K562 (cell line): Measurements from ENCODE around the gene TULP4. TPM values are rescaled to one million over a fixed set of nuclear protein-coding genes. Genes with fewer than 3 reads are reported as not detected.

Experiments
- ATF7 ChIP-seq: fragments of 450-650 bp; IDR thresholded peaks from 2 replicates; pipeline ENCODE4 v1.7.1; 2014; ENCODE audit warnings: mild to moderate bottlenecking, moderate library complexity
- BCOR ChIP-seq: fragments of 450-650 bp; IDR thresholded peaks from 2 replicates; pipeline ENCODE4 v1.6.1; 2016
- CCNT2 ChIP-seq: IDR thresholded peaks from 2 replicates; pipeline ENCODE4 v1.6.1; 2011; ENCODE audit warnings: borderline replicate concordance, low read depth, mild to moderate bottlenecking, moderate library complexity, mixed read lengths, low read length; ENCODE audit not compliant: insufficient read length; ENCODE audit errors: extremely low read depth
- CGGBP1 ChIP-seq: fragments of 250-450 bp; sonication (Bioruptor Pico); IDR thresholded peaks from 2 replicates; pipeline ENCODE4 v1.9.0; 2021; ENCODE audit warnings: mild to moderate bottlenecking
- CTBP1 ChIP-seq: fragments of 450-650 bp; IDR thresholded peaks from 2 replicates; pipeline ENCODE4 v1.6.1; 2016; ENCODE audit warnings: borderline replicate concordance
- DNMT1 ChIP-seq: fragments of 450-650 bp; IDR thresholded peaks from 2 replicates; pipeline ENCODE4 v1.6.1; 2016; ENCODE audit warnings: antibody characterized with exemption, mild to moderate bottlenecking
- ESRRA ChIP-seq: fragments of 450-650 bp; IDR thresholded peaks from 2 replicates; pipeline ENCODE4 v1.6.1; 2014; ENCODE audit warnings: low read depth, mild to moderate bottlenecking, moderate library complexity, borderline replicate concordance
- FOXP4 ChIP-seq: sonication (generic); formaldehyde crosslinking; IDR thresholded peaks from 2 replicates; pipeline ENCODE4 v1.8.0; 2022; ENCODE audit warnings: mild to moderate bottlenecking, missing genetic modification reagents, borderline replicate concordance
- HOXB6 ChIP-seq: fragments of 250-450 bp; sonication (Bioruptor Pico); IDR thresholded peaks from 2 replicates; pipeline ENCODE4 v1.5.1; 2022; ENCODE audit warnings: mild to moderate bottlenecking, borderline replicate concordance
- JUND ChIP-seq, 2 experiments: IDR thresholded peaks; 2 replicates in 1 of 2; 3 replicates in 1 of 2; pipeline ENCODE4 v1.6.1; 2011; ENCODE audit warnings: borderline replicate concordance in 2 of 2, low read depth in 2 of 2, low read length in 2 of 2, improper control_type of control experiment in 1 of 2, missing biosample characterization in 1 of 2, missing genetic modification characterization in 1 of 2, missing genetic modification reagents in 1 of 2
- KAT8 ChIP-seq: fragments of 450-650 bp; IDR thresholded peaks from 2 replicates; pipeline ENCODE4 v1.6.1; 2016; ENCODE audit warnings: low read depth, mild to moderate bottlenecking
- KLF10 ChIP-seq: fragments of 250-450 bp; sonication (Bioruptor Pico); IDR thresholded peaks from 2 replicates; pipeline ENCODE4 v1.6.1; 2021; ENCODE audit warnings: matching md5 sums
- MXI1 ChIP-seq: IDR thresholded peaks from 2 replicates; pipeline ENCODE4 v1.6.1; 2011; ENCODE audit warnings: low read depth, mild to moderate bottlenecking, improper control_type of control experiment, low read length
- NR4A1 ChIP-seq, 2 experiments: fragments of 250-450 bp in 1 of 2; fragments of 450-650 bp in 1 of 2; sonication (Bioruptor Pico) in 1 of 2; IDR thresholded peaks; 2 replicates each; pipeline versions ENCODE4 v1.4.0 to v1.6.1; 2016 to 2020; ENCODE audit warnings: mild to moderate bottlenecking in 2 of 2, missing compliant biosample characterization in 1 of 2, missing genetic modification characterization in 1 of 2, moderate library complexity in 1 of 2
- PTTG1 ChIP-seq: fragments of 450-650 bp; IDR thresholded peaks from 2 replicates; pipeline ENCODE4 v1.6.1; 2016; ENCODE audit warnings: low read depth, mild to moderate bottlenecking, missing genetic modification characterization, missing compliant biosample characterization
- SAFB2 ChIP-seq: fragments of 200-400 bp; formaldehyde crosslinking; IDR thresholded peaks from 2 replicates; pipeline ENCODE4 v1.6.1; 2018; ENCODE audit warnings: borderline replicate concordance, low read length, low read depth, moderate library complexity; ENCODE audit not compliant: severe bottlenecking
- TCF7 ChIP-seq: sonication (generic); IDR thresholded peaks from 2 replicates; pipeline ENCODE4 v1.6.1; 2016; ENCODE audit warnings: antibody characterized with exemption, borderline replicate concordance
- YY1 ChIP-seq, 3 experiments: IDR thresholded peaks; 2 replicates each; pipeline ENCODE4 v1.6.1; 2011; ENCODE audit warnings: low read length in 2 of 3, mild to moderate bottlenecking in 2 of 3, moderate library complexity in 2 of 3, borderline replicate concordance in 1 of 3, control low read depth in 1 of 3, low read depth in 1 of 3; ENCODE audit not compliant: insufficient read depth in 3 of 3, insufficient replicate concordance in 2 of 3, control insufficient read depth in 1 of 3, insufficient read length in 1 of 3; ENCODE audit errors: extremely low read depth in 1 of 3
- ZBTB12 ChIP-seq: fragments of 250-450 bp; sonication (Bioruptor Pico); IDR thresholded peaks from 2 replicates; pipeline ENCODE4 v1.4.0; 2020
- ZNF239 ChIP-seq: fragments of 250-450 bp; sonication (Bioruptor Pico); IDR thresholded peaks from 2 replicates; pipeline ENCODE4 v1.4.0; 2020; ENCODE audit warnings: mild to moderate bottlenecking
- ZNF24 ChIP-seq: fragments of 450-650 bp; IDR thresholded peaks from 2 replicates; pipeline ENCODE4 v1.6.1; 2016
- ZNF324 ChIP-seq: fragments of 250-450 bp; sonication (Bioruptor Pico); IDR thresholded peaks from 2 replicates; pipeline ENCODE4 v1.4.0; 2020; ENCODE audit warnings: mild to moderate bottlenecking
- polyA plus RNA-seq, 8 experiments: library from polyadenylated mRNA; depleted of rRNA in 4 of 8; stranded (reverse) in 5 of 8; unstranded in 3 of 8; fragments of >200 nt; fragmentation: Nextera tagmentation in 2 of 8; fragmentation: Illumina TruSeq in 1 of 8; extraction: Ambion mirVana in 2 of 8; extraction: Trizol in 1 of 8; gene quantifications; 2 replicates each; pipeline versions ENCODE4 v1.2.1 to v1.2.3, GENCODE V29; 2011 to 2014; ENCODE audit warnings: inconsistent platforms in 1 of 8, missing spikeins in 1 of 8
- total RNA-seq, 7 experiments: library from RNA; depleted of rRNA in 6 of 7; stranded (reverse); fragments of >200 nt in 6 of 7; fragmentation: Illumina TruSeq in 2 of 7; extraction: Trizol in 2 of 7; gene quantifications; 2 replicates each; pipeline versions ENCODE4 v1.2.1 to v1.2.3, GENCODE V29; 2011 to 2021; ENCODE audit warnings: low replicate concordance in 1 of 7
- TF ChIP-seq, protein P1 (sequence below): fragments of 250-450 bp; sonication (Bioruptor Pico); IDR thresholded peaks from 2 replicates; pipeline ENCODE4 v1.8.0; 2022; ENCODE audit warnings: moderate library complexity, mild to moderate bottlenecking, inconsistent platforms

Gene TULP4
- total and polyA plus RNA-seq, 9 of the 15 experiments (the other 6 are each of a cell fraction or from before 2014, with no cell fraction given): 1.2 to 50.4 (median 11.0) TPM

DNA sequence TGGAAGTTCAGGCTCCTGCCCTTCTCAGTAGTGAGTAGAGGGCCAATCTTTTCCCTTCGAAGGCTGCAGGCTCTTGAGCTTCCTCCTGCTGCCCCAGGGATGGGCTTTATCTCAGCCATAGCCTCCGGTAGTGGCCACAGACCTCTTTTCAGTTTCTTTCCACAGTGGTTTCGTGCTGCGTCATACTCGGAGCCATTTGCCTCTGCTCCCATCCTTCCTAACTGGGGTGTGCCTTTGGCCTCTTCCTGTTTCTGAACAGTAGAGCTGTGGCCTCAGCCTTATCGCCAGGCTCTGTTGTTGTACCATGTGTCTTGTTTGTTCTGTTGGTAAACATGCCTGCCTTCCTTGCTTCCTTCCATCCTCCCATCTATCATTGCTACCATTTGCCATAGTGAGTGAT is 54.1 kb downstream of the TULP4 start (continued):
- TF ChIP-seq YY1 (IDR thresholded peaks at IDR 0.05; ENCODE audit: borderline replicate concordance in 1 of 3, control insufficient read depth in 1 of 3, extremely low read depth in 1 of 3, insufficient read depth in 3 of 3, insufficient read length in 1 of 3, insufficient replicate concordance in 2 of 3, low read depth in 1 of 3, low read length in 2 of 3) (peak in 2 of 3 experiments; percentile 53 to 86), CGGBP1 (CRISPR knock-in tag) (no peak), CTBP1 (peak; percentile 93), ZNF239 (peak; percentile 38; the same call in 1 of the 2 replicates), ESRRA (peak; percentile 64), ATF7 (peak; percentile 76), PTTG1 (tag) (no peak), MXI1 (no peak), ZNF324 (CRISPR knock-in tag) (no peak), JUND (IDR thresholded peaks at IDR 0.05; ENCODE audit: borderline replicate concordance, low read depth, low read length) (peak; percentile 78), JUND (tag; IDR thresholded peaks at IDR 0.05; ENCODE audit: borderline replicate concordance, low read depth, low read length) (peak; percentile 74; the same call in 2 of the 3 replicates), BCOR (peak; percentile 75; the same call in 1 of the 2 replicates), KLF10 (CRISPR knock-in tag) (no peak), FOXP4 (CRISPR knock-in tag) (no peak), CCNT2 (no peak), DNMT1 (no peak), ZBTB12 (CRISPR knock-in tag) (0 out of 2 replicates have a peak, but pooled peaks have one; percentile 39), HOXB6 (CRISPR knock-in tag) (no peak), KAT8 (no peak), ZNF24 (no peak), NR4A1 (CRISPR knock-in tag; IDR thresholded peaks at IDR 0.05) (no peak), NR4A1 (tag; IDR thresholded peaks at IDR 0.05) (peak; percentile 88), TCF7 (no peak), SAFB2 (no peak)
- TF ChIP-seq, protein P1, sequence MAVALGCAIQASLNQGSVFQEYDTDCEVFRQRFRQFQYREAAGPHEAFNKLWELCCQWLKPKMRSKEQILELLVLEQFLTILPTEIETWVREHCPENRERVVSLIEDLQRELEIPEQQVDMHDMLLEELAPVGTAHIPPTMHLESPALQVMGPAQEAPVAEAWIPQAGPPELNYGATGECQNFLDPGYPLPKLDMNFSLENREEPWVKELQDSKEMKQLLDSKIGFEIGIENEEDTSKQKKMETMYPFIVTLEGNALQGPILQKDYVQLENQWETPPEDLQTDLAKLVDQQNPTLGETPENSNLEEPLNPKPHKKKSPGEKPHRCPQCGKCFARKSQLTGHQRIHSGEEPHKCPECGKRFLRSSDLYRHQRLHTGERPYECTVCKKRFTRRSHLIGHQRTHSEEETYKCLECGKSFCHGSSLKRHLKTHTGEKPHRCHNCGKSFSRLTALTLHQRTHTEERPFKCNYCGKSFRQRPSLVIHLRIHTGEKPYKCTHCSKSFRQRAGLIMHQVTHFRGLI: no peak
